Measurements from ENCODE around the gene PRKCB.

GRCh38 chr16:23867566-23867965 lies 31.8 kb downstream of the PRKCB start:
- TF ChIP-seq CTCF (IDR thresholded peaks at IDR 0.05): no peak
- no peak for TF ChIP-seq POLR2A (IDR thresholded peaks at IDR 0.05)
